Breast epithelium (tissue), 4 donors: ENCODE data around the gene FARP1. TPM values are rescaled to one million over a fixed set of nuclear protein-coding genes. Genes with fewer than 3 reads are reported as not detected.

ENCODE experiments used
- DNase-seq, 2 donors: peaks; one replicate each; pipeline ENCODE4 v3.0.0-alpha.2; 2019; ENCODE audit warnings: low spot score in 2 of 2
- H3K27ac ChIP-seq, 2 donors: fragments of 200-600 bp; sonication (generic) in 1 of 2; one replicate each; pipeline ENCODE4 v1.5.1; 2016 to 2019; ENCODE audit warnings: mild to moderate bottlenecking in 1 of 2
- H3K27me3 ChIP-seq, 2 donors: fragments of 200-600 bp; sonication (generic) in 1 of 2; one replicate each; pipeline versions ENCODE4 v1.5.1 to v1.6.0; 2017 to 2019; ENCODE audit warnings: control low read depth in 1 of 2, mild to moderate bottlenecking in 1 of 2
- H3K36me3 ChIP-seq: fragments of 200-600 bp; one replicate; pipeline ENCODE4 v1.5.1; 2019
- H3K4me1 ChIP-seq, 2 donors: fragments of 200-600 bp; sonication (generic); one replicate each; pipeline ENCODE4 v1.5.1; 2016 to 2019; ENCODE audit warnings: control low read depth in 1 of 2
- H3K4me3 ChIP-seq, 3 donors: fragments of 200-600 bp; sonication (generic); 1 replicate in 2 of 3; 2 replicates in 1 of 3; pipeline ENCODE4 v1.5.1; 2016 to 2019; ENCODE audit warnings: mild to moderate bottlenecking in 3 of 3, moderate library complexity in 2 of 3
- H3K9me3 ChIP-seq, 2 donors: fragments of 200-600 bp; sonication (generic) in 1 of 2; one replicate each; pipeline ENCODE4 v1.5.1; 2016 to 2019; ENCODE audit warnings: control low read depth in 1 of 2
- CTCF ChIP-seq, 3 donors: fragments of 450-650 bp; IDR thresholded peaks; one replicate each; pipeline ENCODE4 v1.5.1; 2016 to 2017; ENCODE audit warnings: antibody characterized with exemption in 3 of 3, mild to moderate bottlenecking in 3 of 3, moderate library complexity in 3 of 3
- POLR2A ChIP-seq: fragments of 450-650 bp; IDR thresholded peaks from one replicate; pipeline ENCODE4 v1.6.1; 2016; ENCODE audit warnings: antibody characterized with exemption, mild to moderate bottlenecking, moderate library complexity
- POLR2AphosphoS5 ChIP-seq, 3 donors: sonication (generic); formaldehyde crosslinking; IDR thresholded peaks; one replicate each; pipeline ENCODE4 v1.6.1; 2017; ENCODE audit warnings: antibody characterized with exemption in 3 of 3
- intact Hi-C: fragments of 100-400 bp; cut with DNase I; formaldehyde crosslinking; loops from one replicate; pipeline ENCODE4 v1.15.1; 2023; ENCODE audit warnings: low total_unique reads
- total RNA-seq, 3 donors: library from RNA; depleted of rRNA; stranded (reverse); fragments of >200 nt; gene quantifications; one replicate each; pipeline ENCODE4 v1.1.0, GENCODE V29; 2016

Gene FARP1
- total RNA-seq, 3 donors from 2014 or later = 29.8 to 97.3 (median 80.1) TPM

- Histone ChIP-seq H3K36me3 (no peaks in the 10 kb centered on the region), H3K9me3 (no peaks in the 10 kb centered on the region), H3K27me3 (no peaks in the 10 kb centered on the region), H3K4me1 (no peaks in the 10 kb centered on the region), H3K27ac (peak overlapping the region; percentile 71 to 84), H3K4me3 (peak overlapping the region in 1 of 3 donors; percentile 39)
- intact Hi-C loops = loop anchor here (5.0 to 10.0 kb wide), 3 partner anchors 129 to 739 kb away; partner anchors contain the start of gene STK24
- peak; percentile 50 to 66 for DNase-seq
- TF ChIP-seq POLR2A = no peak
- TF ChIP-seq POLR2AphosphoS5 (IDR thresholded peaks at IDR 0.05) = peak in 2 of 3 donors; percentile 19 to 30
- TF ChIP-seq CTCF (IDR thresholded peaks at IDR 0.05) = peak; percentile 89 to 95 (median 95)
These were observed 302.7 kb downstream of the FARP1 start for GRCh38 chr13:98445340-98446233.

- Histone ChIP-seq H3K4me3 (no peak overlapping the region), H3K9me3 (no peaks in the 10 kb centered on the region), H3K27me3 (no peaks in the 10 kb centered on the region), H3K36me3 (no peaks in the 10 kb centered on the region), H3K4me1 (no peaks in the 10 kb centered on the region), H3K27ac (peak overlapping the region; percentile 71 to 84)
- DNase-seq = no peak
- intact Hi-C loops = loop anchor here (5.0 to 10.0 kb wide), 3 partner anchors 129 to 739 kb away; partner anchors contain the start of gene STK24
- TF ChIP-seq CTCF (IDR thresholded peaks at IDR 0.05) = no peak
- TF ChIP-seq POLR2A = no peak
- no peak for TF ChIP-seq POLR2AphosphoS5 (IDR thresholded peaks at IDR 0.05)
These were observed 303.3 kb downstream of the FARP1 start for GRCh38 chr13:98446234-98446621.

GRCh38 chr13:98447130-98447529 lies 304.2 kb downstream of the FARP1 start:
- Histone ChIP-seq H3K36me3 (no peaks in the 10 kb centered on the region), H3K27ac (peak overlapping the region in 1 of 2 donors; percentile 84), H3K4me3 (no peak overlapping the region), H3K27me3 (no peaks in the 10 kb centered on the region), H3K4me1 (no peaks in the 10 kb centered on the region), H3K9me3 (no peaks in the 10 kb centered on the region)
- DNase-seq = no peak
- no peak for TF ChIP-seq POLR2A
- no peak for TF ChIP-seq CTCF (IDR thresholded peaks at IDR 0.05)
- TF ChIP-seq POLR2AphosphoS5 (IDR thresholded peaks at IDR 0.05) = no peak
- intact Hi-C loops = loop anchor here (5.0 to 10.0 kb wide), 3 partner anchors 128 to 738 kb away; partner anchors contain the start of gene STK24

- H3K36me3 ChIP-seq = no peaks in the 10 kb centered on the region
- no peak for DNase-seq
- no peak overlapping the region for H3K4me3 ChIP-seq
- no peaks in the 10 kb centered on the region for H3K4me1 ChIP-seq
- peak; percentile 24 to 41 (median 26) for TF ChIP-seq CTCF (IDR thresholded peaks at IDR 0.05)
- TF ChIP-seq POLR2A = no peak
- H3K27ac ChIP-seq = no peak overlapping the region
- no peaks in the 10 kb centered on the region for H3K27me3 ChIP-seq
- H3K9me3 ChIP-seq = no peaks in the 10 kb centered on the region
- intact Hi-C loops = loop anchor here (5.0 to 10.0 kb wide), 3 partner anchors 127 to 737 kb away; partner anchors contain the start of gene STK24
These were observed 305.2 kb downstream of the FARP1 start for GRCh38 chr13:98447881-98448641.
